H1 (cell line): ENCODE data around the gene PTPN22. TPM values are rescaled to one million over a fixed set of nuclear protein-coding genes. Genes with fewer than 3 reads are reported as not detected.

Source experiments
- CTCF ChIA-PET: fragments of 300-600 bp; sonication (Branson Sonifier 250); formaldehyde crosslinking; loops from one replicate; lab custom pipeline; 2021; ENCODE audit not compliant: partially characterized antibody; lab: Charles Lee
- POLR2A ChIA-PET: fragments of 300-600 bp; sonication (Branson Sonifier 250); formaldehyde crosslinking; loops from one replicate; lab custom pipeline; 2021; ENCODE audit warnings: inconsistent platforms; ENCODE audit not compliant: partially characterized antibody; lab: Charles Lee
- DNase-seq, 2 experiments: peaks; one replicate each; pipeline versions ENCODE4 v3.0.0 to v3.0.0-alpha.2; 2010 to 2022; ENCODE audit warnings: low spot score in 2 of 2, low read depth in 1 of 2, mixed read lengths in 1 of 2
- FAIRE-seq: peaks from 2 replicates; lab custom pipeline; 2011; peaks lifted over from hg19 to GRCh38; lab: Jason Lieb, UNC
- H2AFZ ChIP-seq: 2 replicates; pipeline ENCODE4 v1.8.1; 2012; ENCODE audit warnings: low read length, inconsistent platforms
- H2AK5ac ChIP-seq: 2 replicates; pipeline ENCODE4 v1.6.1; 2013; ENCODE audit warnings: low read depth, low read length
- H2BK120ac ChIP-seq: replicated peaks from 2 replicates; pipeline ENCODE3; 2013; ENCODE audit warnings: low read depth, low read length, inconsistent platforms
- H2BK12ac ChIP-seq: 2 replicates; pipeline ENCODE4 v1.6.1; 2013; ENCODE audit warnings: low read depth, low read length
- H2BK15ac ChIP-seq: 2 replicates; pipeline ENCODE4 v1.6.1; 2013; ENCODE audit warnings: low read length
- H2BK20ac ChIP-seq: 2 replicates; pipeline ENCODE4 v1.6.1; 2013; ENCODE audit warnings: low read length
- H2BK5ac ChIP-seq: 2 replicates; pipeline ENCODE4 v1.6.1; 2013; ENCODE audit warnings: low read depth, low read length
- H3K14ac ChIP-seq: 2 replicates; pipeline ENCODE4 v1.6.1; 2013; ENCODE audit warnings: inconsistent platforms; ENCODE audit not compliant: insufficient read length
- H3K18ac ChIP-seq: 2 replicates; pipeline ENCODE4 v1.6.1; 2013; ENCODE audit warnings: low read length; ENCODE audit errors: extremely low read depth
- H3K23ac ChIP-seq: 2 replicates; pipeline ENCODE4 v1.6.1; 2013; ENCODE audit warnings: inconsistent platforms; ENCODE audit not compliant: insufficient read length
- H3K23me2 ChIP-seq: 2 replicates; pipeline ENCODE4 v1.6.1; 2013; ENCODE audit warnings: low read depth, low read length
- H3K27ac ChIP-seq: 2 replicates; pipeline ENCODE4 v1.6.1; 2011; ENCODE audit warnings: low read depth, low read length, inconsistent platforms
- H3K27me3 ChIP-seq, 4 experiments: replicated peaks in 1 of 4; 1 replicate in 1 of 4; 2 replicates in 3 of 4; pipeline versions ENCODE4 v1.6.1 to v1.8.1; 2011 to 2013; ENCODE audit warnings: low read length in 3 of 4, mild to moderate bottlenecking in 3 of 4, inconsistent platforms in 2 of 4, mixed read lengths in 2 of 4, moderate library complexity in 1 of 4; ENCODE audit not compliant: control insufficient read depth in 3 of 4, insufficient read depth in 3 of 4; ENCODE audit errors: extremely low read depth in 1 of 4
- H3K36me3 ChIP-seq, 4 experiments: 2 replicates each; pipeline versions ENCODE4 v1.6.1 to v1.8.1; 2011 to 2013; ENCODE audit warnings: mild to moderate bottlenecking in 4 of 4, low read length in 3 of 4, moderate library complexity in 2 of 4, control low read depth in 1 of 4, inconsistent platforms in 1 of 4; ENCODE audit not compliant: insufficient read depth in 4 of 4, control insufficient read depth in 2 of 4
- H3K4ac ChIP-seq: replicated peaks from 2 replicates; pipeline ENCODE3; 2013; ENCODE audit warnings: low read length, low read depth, mixed read lengths, inconsistent platforms; ENCODE audit not compliant: insufficient read length
- H3K4me1 ChIP-seq, 4 experiments: replicated peaks in 1 of 4; 1 replicate in 1 of 4; 2 replicates in 3 of 4; pipeline versions ENCODE4 v1.6.1 to v1.8.1; 2011 to 2013; ENCODE audit warnings: low read length in 3 of 4, inconsistent platforms in 2 of 4, mixed read lengths in 1 of 4; ENCODE audit not compliant: insufficient read depth in 4 of 4, control insufficient read depth in 3 of 4
- H3K4me2 ChIP-seq, 2 experiments: 2 replicates each; pipeline versions ENCODE4 v1.6.1 to v1.8.1; 2011 to 2013; ENCODE audit warnings: low read depth in 2 of 2, low read length in 2 of 2, control low read depth in 1 of 2, inconsistent platforms in 1 of 2, mild to moderate bottlenecking in 1 of 2; ENCODE audit not compliant: insufficient read depth in 1 of 2
- H3K4me3 ChIP-seq, 4 experiments: fragments of 200-600, 300-600 bp in 1 of 4; sonication (generic), shearing (Covaris generic), sonication (Bioruptor Twin) in 1 of 4; 2 replicates each; pipeline versions ENCODE4 v1.5.1 to v1.8.1; 2011 to 2016; ENCODE audit warnings: low read length in 4 of 4, low read depth in 3 of 4, control low read depth in 2 of 4, inconsistent platforms in 2 of 4, mild to moderate bottlenecking in 2 of 4, mixed read lengths in 1 of 4, moderate library complexity in 1 of 4; ENCODE audit not compliant: insufficient read depth in 2 of 4; ENCODE audit errors: extremely low read depth in 1 of 4
- H3K56ac ChIP-seq: replicated peaks from 2 replicates; pipeline ENCODE3; 2013; ENCODE audit warnings: low read depth, mild to moderate bottlenecking, mixed read lengths, low read length, inconsistent platforms; ENCODE audit not compliant: insufficient read length
- H3K79me1 ChIP-seq: 2 replicates; pipeline ENCODE4 v1.6.1; 2013; ENCODE audit warnings: low read depth, low read length, control low read depth
- H3K79me2 ChIP-seq, 2 experiments: 2 replicates each; pipeline versions ENCODE4 v1.6.1 to v1.8.1; 2012 to 2013; ENCODE audit warnings: low read length in 2 of 2, mild to moderate bottlenecking in 2 of 2, inconsistent platforms in 1 of 2; ENCODE audit not compliant: insufficient read depth in 2 of 2, control insufficient read depth in 1 of 2
- H3K9ac ChIP-seq, 4 experiments: replicated peaks in 1 of 4; 1 replicate in 1 of 4; 2 replicates in 3 of 4; pipeline versions ENCODE4 v1.6.1 to v1.8.1; 2011 to 2013; ENCODE audit warnings: low read depth in 3 of 4, low read length in 3 of 4, control low read depth in 2 of 4, mild to moderate bottlenecking in 2 of 4, moderate library complexity in 2 of 4, inconsistent platforms in 1 of 4; ENCODE audit errors: extremely low read depth in 1 of 4
- H3K9me3 ChIP-seq, 2 experiments: 2 replicates each; pipeline versions ENCODE4 v1.6.1 to v1.8.1; 2012 to 2013; ENCODE audit warnings: mild to moderate bottlenecking in 2 of 2, moderate library complexity in 2 of 2, control low read depth in 1 of 2, inconsistent platforms in 1 of 2, low read depth in 1 of 2, low read length in 1 of 2, mixed read lengths in 1 of 2; ENCODE audit not compliant: insufficient read depth in 2 of 2
- H4K20me1 ChIP-seq, 2 experiments: replicated peaks in 1 of 2; 2 replicates each; pipeline versions ENCODE3 to v1.8.1; 2011 to 2013; ENCODE audit warnings: inconsistent platforms in 2 of 2, low read length in 2 of 2, mild to moderate bottlenecking in 1 of 2; ENCODE audit not compliant: insufficient read depth in 2 of 2, control insufficient read depth in 1 of 2
- H4K5ac ChIP-seq: 2 replicates; pipeline ENCODE4 v1.6.1; 2013; ENCODE audit warnings: low read length, low read depth, mixed read lengths, inconsistent platforms; ENCODE audit not compliant: insufficient read length
- H4K8ac ChIP-seq: 2 replicates; pipeline ENCODE4 v1.8.0; 2013; ENCODE audit warnings: mild to moderate bottlenecking, moderate library complexity, low read length, inconsistent platforms; ENCODE audit not compliant: insufficient read depth; ENCODE audit errors: extremely low read depth
- H4K91ac ChIP-seq: replicated peaks from 2 replicates; pipeline ENCODE3; 2013; ENCODE audit warnings: low read length, mixed read lengths, inconsistent platforms; ENCODE audit not compliant: insufficient read length
- E2F6 ChIP-seq: IDR thresholded peaks from 2 replicates; pipeline ENCODE4 v1.6.1; 2012; ENCODE audit warnings: inconsistent platforms
- JUN ChIP-seq: IDR thresholded peaks from 2 replicates; pipeline ENCODE4 v1.6.1; 2011; ENCODE audit warnings: low read depth, mild to moderate bottlenecking, improper control_type of control experiment, low read length
- KDM1A ChIP-seq: fragments of 200-600, 300-600 bp; sonication (generic); IDR thresholded peaks from 2 replicates; pipeline ENCODE4 v1.7.1; 2016; ENCODE audit warnings: mild to moderate bottlenecking, low read length, borderline replicate concordance
- MAFK ChIP-seq: IDR thresholded peaks from 2 replicates; pipeline ENCODE4 v1.6.1; 2012; ENCODE audit warnings: low read depth, mild to moderate bottlenecking, improper control_type of control experiment, low read length
- POU5F1 ChIP-seq: IDR thresholded peaks from 2 replicates; pipeline ENCODE4 v1.6.1; 2011; ENCODE audit warnings: low read depth, mild to moderate bottlenecking, low read length, moderate library complexity
- RBBP5 ChIP-seq: IDR thresholded peaks from 2 replicates; pipeline ENCODE4 v1.7.1; 2012; ENCODE audit warnings: low read depth, mild to moderate bottlenecking, inconsistent platforms, low read length, moderate library complexity, borderline replicate concordance
- SIRT6 ChIP-seq: IDR thresholded peaks from one replicate; pipeline ENCODE4 v1.7.1; 2012; ENCODE audit warnings: low read length, inconsistent platforms
- TAF1 ChIP-seq: IDR thresholded peaks from 2 replicates; pipeline ENCODE4 v1.6.1; 2011; ENCODE audit warnings: mild to moderate bottlenecking, low read depth, low read length
- WGBS, 2 experiments: shearing (Covaris generic) in 1 of 2; methylation state at CpG; one replicate each; pipeline versions ENCODE4 v1.1.6 to v1.1.7; 2013 to 2015; ENCODE audit warnings: low lambda C conversion rate in 2 of 2, mixed read lengths in 2 of 2, inconsistent platforms in 1 of 2, low coverage in 1 of 2, missing lambda C conversion rate in 1 of 2; ENCODE audit not compliant: insufficient replicate concordance in 2 of 2, insufficient coverage in 1 of 2, insufficient read length in 1 of 2; ENCODE audit errors: extremely low coverage in 1 of 2, missing lambda C conversion rate in 1 of 2; 5-methylcytosine and 5-hydroxymethylcytosine counted together
- polyA plus RNA-seq, 7 experiments: library from polyadenylated mRNA; depleted of rRNA in 3 of 7; stranded (reverse) in 5 of 7; unstranded in 2 of 7; fragments of >200 nt in 5 of 7; fragments of 200-250 nt in 2 of 7; gene quantifications; 1 replicate in 5 of 7; 2 replicates in 1 of 7; 4 replicates in 1 of 7; pipeline versions ENCODE4 v1.2.1 to v1.2.3, GENCODE V29; 2011 to 2013; ENCODE audit warnings: missing spikeins in 2 of 7, mixed read lengths in 2 of 7
- total RNA-seq: library from RNA; stranded (reverse); fragmentation: NEBNext Ultra II Directional; extraction: Animal tissue kit (Norgen Biotek cat#: 25700); gene quantifications from 2 replicates; pipeline ENCODE4 v1.2.1, GENCODE V29; 2021

Gene PTPN22
- total and polyA plus RNA-seq, 2 of the 8 experiments (the other 6 are each of a cell fraction or from before 2014, with no cell fraction given), result not detected

DNA sequence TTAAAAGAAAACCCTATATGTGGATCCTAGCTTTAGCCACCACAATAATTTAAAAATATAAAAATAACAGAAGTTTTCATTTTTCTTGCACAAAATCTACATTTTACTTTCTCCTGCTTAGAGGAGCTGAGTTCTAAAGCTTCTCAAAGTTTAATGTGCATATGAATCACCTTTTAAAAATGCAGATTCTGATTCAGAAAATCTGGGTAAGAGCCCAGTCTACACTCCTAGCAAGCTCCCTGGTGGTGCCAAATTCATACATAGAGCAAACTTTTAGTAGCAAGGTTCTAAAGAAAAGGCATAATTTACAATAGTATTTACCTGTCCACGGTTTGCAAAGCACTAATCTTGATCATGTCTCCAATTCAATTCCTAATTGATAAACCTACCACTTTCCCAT, 78.5 kb downstream of the PTPN22 start:
- Histone ChIP-seq H3K4me2 (no peak overlapping the region), H3K18ac (no peak overlapping the region), H3K4ac (no peak overlapping the region), H3K23ac (no peak overlapping the region), H3K9me3 (no peaks in the 10 kb centered on the region), H3K79me2 (peaks cover 0 to 13% of the 10 kb centered on the region in 2 experiments; a peak in 1 of 4 replicates), H2BK20ac (no peak overlapping the region), H2BK15ac (no peak overlapping the region), H3K14ac (no peak overlapping the region), H4K91ac (no peak overlapping the region), H2BK5ac (no peak overlapping the region), H3K23me2 (no peaks in the 10 kb centered on the region), H3K79me1 (no peaks in the 10 kb centered on the region), H3K56ac (no peak overlapping the region), H2BK12ac (no peak overlapping the region), H4K8ac (no peak overlapping the region), H2AFZ (no peak overlapping the region), H2BK120ac (no peak overlapping the region), H3K27me3 (no peaks in the 10 kb centered on the region), H3K27ac (no peak overlapping the region), H3K4me1 (no peaks in the 10 kb centered on the region), H3K36me3 (peaks cover 0 to 14% (median 4%) of the 10 kb centered on the region in 4 experiments; a peak in 4 of 8 replicates), H4K20me1 (peaks cover 2 to 9% of the 10 kb centered on the region in 2 experiments), H3K9ac (no peak overlapping the region), H2AK5ac (no peak overlapping the region), H4K5ac (no peak overlapping the region), H3K4me3 (no peak overlapping the region)
- FAIRE-seq (no peak), DNase-seq (no peak)
- ChIA-PET CTCF (interaction anchor here (0.6 kb wide), 1 partner anchor 240 kb away, joined by 3 read pairs; no protein-coding TSS in a partner anchor), POLR2A (interaction anchor here (0.8 kb wide), 1 partner anchor 20 kb away, joined by 5 read pairs; the partner anchor contains the start of gene RSBN1)
- TF ChIP-seq SIRT6 (no peak), KDM1A (no peak), E2F6 (no peak), JUN (no peak), RBBP5 (no peak), MAFK (no peak), TAF1 (no peak), POU5F1 (no peak)
- 85% methylated on average over 1 of the region's 1 CpG; no CpG with 5 or more reads in 1 of the 2 experiments for WGBS, 2 experiments
